ENCODE data around the gene MGST3. TPM values are rescaled to one million over a fixed set of nuclear protein-coding genes. Genes with fewer than 3 reads are reported as not detected.

The MGST3 gene
- polyA plus RNA-seq, 3 donors = 57.9 to 228 (median 189) TPM

GRCh38 chr1:165629151-165629550 lies 1.9 kb upstream of the MGST3 start:
- peak overlapping the region in 5 of 7 donors; percentile 26 to 81 (median 46) for H3K27ac Mint-ChIP-seq
- peak overlapping the region; percentile 35 for H3K4me2 ChIP-seq (replicated peaks; ENCODE audit: extremely low read depth, low read length, poor library complexity, severe bottlenecking)

GRCh38 chr1:165629848-165630628 lies 996 bp upstream of the MGST3 start:
- TF ChIP-seq, protein P1, sequence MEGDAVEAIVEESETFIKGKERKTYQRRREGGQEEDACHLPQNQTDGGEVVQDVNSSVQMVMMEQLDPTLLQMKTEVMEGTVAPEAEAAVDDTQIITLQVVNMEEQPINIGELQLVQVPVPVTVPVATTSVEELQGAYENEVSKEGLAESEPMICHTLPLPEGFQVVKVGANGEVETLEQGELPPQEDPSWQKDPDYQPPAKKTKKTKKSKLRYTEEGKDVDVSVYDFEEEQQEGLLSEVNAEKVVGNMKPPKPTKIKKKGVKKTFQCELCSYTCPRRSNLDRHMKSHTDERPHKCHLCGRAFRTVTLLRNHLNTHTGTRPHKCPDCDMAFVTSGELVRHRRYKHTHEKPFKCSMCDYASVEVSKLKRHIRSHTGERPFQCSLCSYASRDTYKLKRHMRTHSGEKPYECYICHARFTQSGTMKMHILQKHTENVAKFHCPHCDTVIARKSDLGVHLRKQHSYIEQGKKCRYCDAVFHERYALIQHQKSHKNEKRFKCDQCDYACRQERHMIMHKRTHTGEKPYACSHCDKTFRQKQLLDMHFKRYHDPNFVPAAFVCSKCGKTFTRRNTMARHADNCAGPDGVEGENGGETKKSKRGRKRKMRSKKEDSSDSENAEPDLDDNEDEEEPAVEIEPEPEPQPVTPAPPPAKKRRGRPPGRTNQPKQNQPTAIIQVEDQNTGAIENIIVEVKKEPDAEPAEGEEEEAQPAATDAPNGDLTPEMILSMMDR (IDR thresholded peaks at IDR 0.05) = no peak
- Histone ChIP-seq H3K4me3 (replicated peaks in 1 of 3; ENCODE audit: low read depth in 2 of 3, low read length in 3 of 3) (peak overlapping the region; percentile 75 to 90 (median 83)), H3K4me1 (ENCODE audit: control insufficient read depth in 1 of 2, insufficient read depth in 2 of 2, low read length in 2 of 2) (peaks cover 35 to 54% of the 10 kb centered on the region in 2 donors), H2AFZ (ENCODE audit: insufficient read depth, low read depth, low read length, poor library complexity, severe bottlenecking) (peak overlapping the region; percentile 76), H3K27me3 (ENCODE audit: control insufficient read depth in 2 of 2, insufficient read depth in 2 of 2, low read length in 2 of 2) (no peaks in the 10 kb centered on the region), H3K79me2 (ENCODE audit: insufficient read depth, low read length) (peaks cover 40% of the 10 kb centered on the region), H3K4me2 (replicated peaks; ENCODE audit: extremely low read depth, low read length, poor library complexity, severe bottlenecking) (peak overlapping the region; percentile 89), H3K9ac (ENCODE audit: insufficient read depth, low read length, poor library complexity, severe bottlenecking) (peak overlapping the region; percentile 80), H3K27ac (ENCODE audit: low read depth in 1 of 2, low read length in 2 of 2) (peak overlapping the region; percentile 89 to 94), H3K9me3 (replicated peaks in 1 of 2; ENCODE audit: control insufficient read depth in 1 of 2, insufficient read depth in 1 of 2, low read length in 2 of 2) (no peaks in the 10 kb centered on the region), H4K20me1 (ENCODE audit: insufficient read depth, low read length) (peaks cover 15% of the 10 kb centered on the region), H3K36me3 (replicated peaks in 1 of 2; ENCODE audit: control insufficient read depth in 1 of 2, insufficient read depth in 2 of 2, low read length in 2 of 2) (no peaks in the 10 kb centered on the region)
- peaks cover 31% of the 10 kb centered on the region for H3K4me1 Mint-ChIP-seq
- H3K9me3 Mint-ChIP-seq = peaks cover 0 to 6% (median 0%) of the 10 kb centered on the region in 7 donors
- no peaks in the 10 kb centered on the region for H3K27me3 Mint-ChIP-seq (ENCODE audit: low read depth in 3 of 3)
- H3K27ac Mint-ChIP-seq = peak overlapping the region in 2 of 7 donors; percentile 10 to 81
- 7% methylated on average over 18 of the region's 26 CpGs for WGBS (ENCODE audit: insufficient coverage)
- intact Hi-C loops (cut with micrococcal nuclease) = loop anchor here (5.0 to 10.0 kb wide), 5 partner anchors 33 to 135 kb away; partner anchors contain the start of genes ALDH9A1 (in 2 of the 2) and TMCO1 (in 1 of the 2)
- peaks cover 3 to 4% of the 10 kb centered on the region in 2 donors for H3K36me3 Mint-ChIP-seq
- H3K4me3 Mint-ChIP-seq = no peak overlapping the region
- no peak for DNase-seq

More at GRCh38 chr1:165629151-165629550, 1.9 kb upstream of the MGST3 start:
- Mint-ChIP-seq H3K36me3 (peaks cover 0 to 4% of the 10 kb centered on the region in 2 donors), H3K4me3 (peak overlapping the region in 1 of 2 donors; percentile 25), H3K9me3 (peaks cover 0 to 6% (median 0%) of the 10 kb centered on the region in 7 donors), H3K27me3 (ENCODE audit: low read depth in 3 of 3) (peaks cover 0 to 4% (median 1%) of the 10 kb centered on the region in 3 donors), H3K4me1 (peaks cover 25% of the 10 kb centered on the region)
- Histone ChIP-seq H2AFZ (ENCODE audit: insufficient read depth, low read depth, low read length, poor library complexity, severe bottlenecking) (no peak overlapping the region), H4K20me1 (ENCODE audit: insufficient read depth, low read length) (peaks cover 9% of the 10 kb centered on the region), H3K9ac (ENCODE audit: insufficient read depth, low read length, poor library complexity, severe bottlenecking) (no peak overlapping the region), H3K36me3 (replicated peaks in 1 of 2; ENCODE audit: control insufficient read depth in 1 of 2, insufficient read depth in 2 of 2, low read length in 2 of 2) (no peaks in the 10 kb centered on the region), H3K9me3 (replicated peaks in 1 of 2; ENCODE audit: control insufficient read depth in 1 of 2, insufficient read depth in 1 of 2, low read length in 2 of 2) (no peaks in the 10 kb centered on the region), H3K4me1 (ENCODE audit: control insufficient read depth in 1 of 2, insufficient read depth in 2 of 2, low read length in 2 of 2) (peaks cover 33 to 48% of the 10 kb centered on the region in 2 donors), H3K27me3 (ENCODE audit: control insufficient read depth in 2 of 2, insufficient read depth in 2 of 2, low read length in 2 of 2) (no peaks in the 10 kb centered on the region), H3K27ac (ENCODE audit: low read depth in 1 of 2, low read length in 2 of 2) (peak overlapping the region in 1 of 2 donors; percentile 30), H3K79me2 (ENCODE audit: insufficient read depth, low read length) (peaks cover 31% of the 10 kb centered on the region), H3K4me3 (replicated peaks in 1 of 3; ENCODE audit: low read depth in 2 of 3, low read length in 3 of 3) (no peak overlapping the region)
- WGBS (ENCODE audit: insufficient coverage) = no CpG with 5 or more reads among the region's 3 CpGs
- peak; percentile 22 to 50 (median 36) for DNase-seq
- TF ChIP-seq, protein P1 (IDR thresholded peaks at IDR 0.05) = no peak
- intact Hi-C loops (cut with micrococcal nuclease) = no loop called here

Data from CD14-positive monocyte (primary cell).